Kidney (tissue), 14 donors: Measurements from ENCODE around the gene MEF2A. TPM values are rescaled to one million over a fixed set of nuclear protein-coding genes. Genes with fewer than 3 reads are reported as not detected.
"Not testable (repeated sequence)": the region's sequence is repeated elsewhere in the genome, so short reads cannot be mapped to it uniquely, and the experiment has no call there.

ENCODE experiments used
- DNase-seq, 5 donors: peaks; one replicate each; pipeline ENCODE4 v3.0.0-alpha.2; 2013 to 2020
- FAIRE-seq: peaks from 2 replicates; lab custom pipeline; 2012; peaks lifted over from hg19 to GRCh38; lab: Jason Lieb, UNC
- H3K27ac ChIP-seq, 2 donors: one replicate each; pipeline ENCODE4 v1.7.0; 2013; ENCODE audit warnings: low read depth in 2 of 2, low read length in 2 of 2, inconsistent platforms in 1 of 2
- H3K27me3 ChIP-seq: one replicate; pipeline ENCODE4 v1.7.1; 2013; ENCODE audit warnings: low read length, inconsistent platforms; ENCODE audit not compliant: control insufficient read depth, insufficient read depth
- H3K36me3 ChIP-seq, 3 donors: one replicate each; pipeline versions ENCODE4 v1.7.0 to v1.7.1; 2013; ENCODE audit warnings: low read length in 3 of 3, control low read depth in 1 of 3, inconsistent platforms in 1 of 3; ENCODE audit not compliant: insufficient read depth in 3 of 3, control insufficient read depth in 2 of 3
- H3K4me1 ChIP-seq, 3 donors: one replicate each; pipeline versions ENCODE4 v1.7.0 to v1.7.1; 2013; ENCODE audit warnings: low read length in 3 of 3, inconsistent platforms in 1 of 3, low read depth in 1 of 3; ENCODE audit not compliant: control insufficient read depth in 2 of 3, insufficient read depth in 2 of 3
- H3K4me3 ChIP-seq, 3 donors: one replicate each; pipeline versions ENCODE4 v1.7.0 to v1.8.1; 2013; ENCODE audit warnings: low read length in 3 of 3, control low read depth in 1 of 3, inconsistent platforms in 1 of 3
- H3K9ac ChIP-seq, 3 donors: one replicate each; pipeline versions ENCODE4 v1.7.0 to v1.7.1; 2013; ENCODE audit warnings: low read length in 3 of 3, control low read depth in 1 of 3, inconsistent platforms in 1 of 3
- H3K9me3 ChIP-seq, 3 donors: one replicate each; pipeline versions ENCODE4 v1.7.0 to v1.7.1; 2013; ENCODE audit warnings: low read length in 3 of 3, control low read depth in 1 of 3, inconsistent platforms in 1 of 3; ENCODE audit not compliant: control insufficient read depth in 2 of 3, insufficient read depth in 1 of 3
- intact Hi-C: fragments of 100-400 bp; cut with DNase I; formaldehyde crosslinking; loops from one replicate; pipeline ENCODE4 v1.11.1; 2022
- polyA plus RNA-seq: library from polyadenylated mRNA; stranded (reverse); fragments of 350-450 nt; fragmentation: Illumina TruSeq; extraction: RNeasy Lipid Tissue Mini Kit (QIAGEN cat#74804); gene quantifications from one replicate; pipeline ENCODE4 v1.2.3, GENCODE V29; 2014; ENCODE audit warnings: low read depth, low replicate concordance; ENCODE audit not compliant: insufficient read depth
- total RNA-seq: library from RNA; stranded (reverse); fragmentation: NEBNext Ultra II Directional; extraction: Animal tissue kit (Norgen Biotek cat#: 25700); gene quantifications from one replicate; pipeline ENCODE4 v1.2.1, GENCODE V29; 2021
- TF ChIP-seq, protein P1 (sequence below): IDR thresholded peaks from 3 replicates; pipeline ENCODE4 v1.5.1; 2012; ENCODE audit warnings: mild to moderate bottlenecking, moderate library complexity, borderline replicate concordance; ENCODE audit not compliant: insufficient read depth; ENCODE audit errors: extremely low read depth
- donor health status: control.
- donor health status: control.
- donor health status: control.
- donor health status: control.
- donor health status: control.
- donor health status: DM: yes; HTN: yes; CAD: no.
- donor health status: Normal renal cell carcinoma (clear cell type).

Gene MEF2A
- total and polyA plus RNA-seq, 2 donors from 2014 or later, result 20.8 to 82.2 TPM

GRCh38 chr15:99744142-99744541 is 178.4 kb downstream of the MEF2A start:
- Histone ChIP-seq H3K9ac (no peak overlapping the region), H3K4me1 (no peaks in the 10 kb centered on the region), H3K27ac (no peak overlapping the region), H3K27me3 (no peaks in the 10 kb centered on the region), H3K36me3 (no peaks in the 10 kb centered on the region), H3K4me3 (no peak overlapping the region), H3K9me3 (no peaks in the 10 kb centered on the region)
- TF ChIP-seq, protein P1, sequence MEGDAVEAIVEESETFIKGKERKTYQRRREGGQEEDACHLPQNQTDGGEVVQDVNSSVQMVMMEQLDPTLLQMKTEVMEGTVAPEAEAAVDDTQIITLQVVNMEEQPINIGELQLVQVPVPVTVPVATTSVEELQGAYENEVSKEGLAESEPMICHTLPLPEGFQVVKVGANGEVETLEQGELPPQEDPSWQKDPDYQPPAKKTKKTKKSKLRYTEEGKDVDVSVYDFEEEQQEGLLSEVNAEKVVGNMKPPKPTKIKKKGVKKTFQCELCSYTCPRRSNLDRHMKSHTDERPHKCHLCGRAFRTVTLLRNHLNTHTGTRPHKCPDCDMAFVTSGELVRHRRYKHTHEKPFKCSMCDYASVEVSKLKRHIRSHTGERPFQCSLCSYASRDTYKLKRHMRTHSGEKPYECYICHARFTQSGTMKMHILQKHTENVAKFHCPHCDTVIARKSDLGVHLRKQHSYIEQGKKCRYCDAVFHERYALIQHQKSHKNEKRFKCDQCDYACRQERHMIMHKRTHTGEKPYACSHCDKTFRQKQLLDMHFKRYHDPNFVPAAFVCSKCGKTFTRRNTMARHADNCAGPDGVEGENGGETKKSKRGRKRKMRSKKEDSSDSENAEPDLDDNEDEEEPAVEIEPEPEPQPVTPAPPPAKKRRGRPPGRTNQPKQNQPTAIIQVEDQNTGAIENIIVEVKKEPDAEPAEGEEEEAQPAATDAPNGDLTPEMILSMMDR, result no peak
- FAIRE-seq (no peak), DNase-seq (no peak)
- intact Hi-C loops, result no loop called here

DNA sequence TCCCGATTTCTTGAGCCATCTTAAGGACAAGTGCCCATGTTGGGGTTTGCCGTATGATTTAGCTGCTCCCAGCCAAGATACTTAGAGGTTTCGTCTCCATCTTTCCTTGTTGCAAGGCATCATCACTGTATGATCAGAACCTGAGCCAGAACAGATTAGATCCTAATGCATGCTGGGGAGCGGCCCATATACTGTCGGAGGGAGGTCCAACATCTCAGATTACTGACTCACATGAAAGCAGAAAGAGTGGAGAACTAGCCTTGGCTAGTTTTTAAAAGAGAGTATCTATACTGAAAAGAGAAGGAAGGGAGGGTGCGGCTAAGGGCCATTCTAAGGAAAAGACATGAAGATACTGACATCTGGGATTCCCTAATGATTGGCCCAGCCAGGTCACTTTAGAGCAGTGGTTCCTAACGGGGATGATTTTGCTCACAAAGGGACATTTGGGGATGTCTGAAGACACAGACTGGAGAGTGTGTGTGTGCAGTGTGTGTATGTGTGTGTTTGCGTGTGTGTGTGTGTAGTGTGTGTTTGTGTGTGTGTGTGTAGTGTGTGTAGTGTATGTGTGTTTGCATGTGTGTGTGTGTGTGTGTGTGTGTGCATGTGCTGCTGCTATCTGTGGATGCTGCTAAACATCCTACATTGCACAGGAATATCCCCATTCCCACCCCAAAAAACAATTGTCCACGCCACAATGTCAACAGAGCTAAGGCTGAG is 179.7 kb downstream of the MEF2A start:
- no peak for FAIRE-seq

GRCh38 chr15:99749386-99749785 is 183.6 kb downstream of the MEF2A start:
- Histone ChIP-seq H3K9ac (no peak overlapping the region), H3K36me3 (no peaks in the 10 kb centered on the region), H3K4me1 (no peaks in the 10 kb centered on the region), H3K27ac (no peak overlapping the region), H3K27me3 (no peaks in the 10 kb centered on the region), H3K9me3 (no peaks in the 10 kb centered on the region), H3K4me3 (no peak overlapping the region)
- intact Hi-C loops, result no loop called here
- no peak for FAIRE-seq
- TF ChIP-seq, protein P1, result no peak
- no peak for DNase-seq

More for the DNA sequence above, 179.7 kb downstream of the MEF2A start:
- no peaks in the 10 kb centered on the region for H3K9me3 ChIP-seq
- no peaks in the 10 kb centered on the region for H3K27me3 ChIP-seq
- TF ChIP-seq, protein P1, result no peak
- H3K4me3 ChIP-seq, result no peak overlapping the region
- intact Hi-C loops, result no loop called here
- no peaks in the 10 kb centered on the region for H3K4me1 ChIP-seq
- H3K36me3 ChIP-seq, result no peaks in the 10 kb centered on the region
- DNase-seq, result no peak
- H3K9ac ChIP-seq, result no peak overlapping the region
- H3K27ac ChIP-seq, result no peak overlapping the region

DNA sequence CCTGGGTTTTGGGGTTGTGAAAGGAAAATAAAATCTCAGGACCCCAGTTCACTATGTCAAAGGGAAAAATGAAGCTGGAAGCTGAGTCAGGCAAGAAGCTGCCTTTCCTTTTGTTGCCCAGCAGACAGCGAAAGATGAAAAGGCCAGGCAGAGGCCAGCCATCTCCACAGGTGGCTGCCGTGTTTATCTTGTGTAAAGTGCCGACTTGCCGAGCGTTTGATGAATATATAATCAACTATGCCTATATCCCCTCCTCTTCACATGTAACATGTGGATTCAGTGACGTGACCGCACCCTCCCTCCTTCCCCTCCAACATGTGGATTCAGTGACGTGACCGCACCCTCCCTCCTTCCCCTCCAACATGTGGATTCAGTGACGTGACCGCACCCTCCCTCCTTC is 184.5 kb downstream of the MEF2A start:
- H3K4me1 ChIP-seq, DNase-seq, H3K4me3 ChIP-seq, H3K9me3 ChIP-seq, H3K27ac ChIP-seq, H3K36me3 ChIP-seq, intact Hi-C loops, FAIRE-seq, H3K27me3 ChIP-seq, H3K9ac ChIP-seq: not testable (repeated sequence)
